Neuronal stem cell (in vitro differentiated cells): ENCODE data around the gene LTBP2.

Experiments used
- DNase-seq: peaks from one replicate; pipeline ENCODE4 v3.0.0-alpha.2; 2013; ENCODE audit warnings: low spot score
- H2AFZ ChIP-seq: one replicate; pipeline ENCODE4 v1.6.1; 2013; ENCODE audit warnings: mild to moderate bottlenecking, low read length, inconsistent platforms
- H2AK5ac ChIP-seq: 2 replicates; pipeline ENCODE4 v1.6.1; 2013; ENCODE audit warnings: low read depth, mild to moderate bottlenecking, inconsistent platforms, low read length, moderate library complexity, mixed read lengths
- H2BK120ac ChIP-seq: 2 replicates; pipeline ENCODE4 v1.6.1; 2013; ENCODE audit warnings: low read depth, mild to moderate bottlenecking, inconsistent platforms, low read length, moderate library complexity, mixed read lengths
- H2BK12ac ChIP-seq: one replicate; pipeline ENCODE4 v1.6.1; 2013; ENCODE audit warnings: low read length, inconsistent platforms
- H2BK15ac ChIP-seq: 2 replicates; pipeline ENCODE4 v1.6.1; 2013; ENCODE audit warnings: mild to moderate bottlenecking, low read length, inconsistent platforms, mixed read lengths
- H2BK5ac ChIP-seq: one replicate; pipeline ENCODE4 v1.6.1; 2013; ENCODE audit warnings: inconsistent platforms, mild to moderate bottlenecking, low read length, moderate library complexity
- H3K14ac ChIP-seq: one replicate; pipeline ENCODE4 v1.6.1; 2013; ENCODE audit warnings: low read length, inconsistent platforms
- H3K18ac ChIP-seq: 2 replicates; pipeline ENCODE4 v1.6.1; 2013; ENCODE audit warnings: low read length, inconsistent platforms
- H3K23ac ChIP-seq: 2 replicates; pipeline ENCODE4 v1.6.1; 2013; ENCODE audit warnings: low read depth, mild to moderate bottlenecking, mixed read lengths, low read length, inconsistent platforms; ENCODE audit not compliant: poor library complexity
- H3K27ac ChIP-seq: replicated peaks from 3 replicates; pipeline ENCODE4 v1.5.1; 2013; ENCODE audit warnings: low read length, inconsistent platforms
- H3K27me3 ChIP-seq, 3 experiments: 2 replicates each; pipeline ENCODE4 v1.6.1; 2013; ENCODE audit warnings: low read length in 3 of 3, mild to moderate bottlenecking in 2 of 3, inconsistent platforms in 1 of 3, low read depth in 1 of 3, mixed read lengths in 1 of 3, moderate library complexity in 1 of 3; ENCODE audit not compliant: control insufficient read depth in 3 of 3, insufficient read depth in 3 of 3
- H3K36me3 ChIP-seq, 2 donors: replicated peaks in 1 of 2; 2 replicates each; pipeline ENCODE4 v1.6.1; 2013; ENCODE audit warnings: low read length in 2 of 2; ENCODE audit not compliant: control insufficient read depth in 2 of 2, insufficient read depth in 2 of 2
- H3K4ac ChIP-seq: 2 replicates; pipeline ENCODE4 v1.6.1; 2013; ENCODE audit warnings: inconsistent platforms, mild to moderate bottlenecking, low read length, moderate library complexity
- H3K4me1 ChIP-seq, 2 donors: 1 replicate in 1 of 2; 2 replicates in 1 of 2; pipeline ENCODE4 v1.6.1; 2013; ENCODE audit warnings: low read length in 2 of 2, low read depth in 1 of 2; ENCODE audit not compliant: control insufficient read depth in 2 of 2, insufficient read depth in 1 of 2
- H3K4me2 ChIP-seq: one replicate; pipeline ENCODE4 v1.6.1; 2013; ENCODE audit warnings: mild to moderate bottlenecking, low read length, inconsistent platforms; ENCODE audit not compliant: insufficient read depth, poor library complexity, severe bottlenecking
- H3K4me3 ChIP-seq, 2 donors: 2 replicates each; pipeline ENCODE4 v1.5.1; 2013; ENCODE audit warnings: low read length in 2 of 2, mild to moderate bottlenecking in 2 of 2, inconsistent platforms in 1 of 2, moderate library complexity in 1 of 2
- H3K79me1 ChIP-seq: one replicate; pipeline ENCODE4 v1.6.1; 2013; ENCODE audit warnings: low read depth, mild to moderate bottlenecking, inconsistent platforms, low read length, moderate library complexity
- H3K9ac ChIP-seq: one replicate; pipeline ENCODE4 v1.6.1; 2013; ENCODE audit warnings: mild to moderate bottlenecking, low read depth, low read length, inconsistent platforms; ENCODE audit not compliant: poor library complexity
- H3K9me3 ChIP-seq, 2 donors: replicated peaks in 1 of 2; 2 replicates each; pipeline versions ENCODE3 to v1.6.1; 2013; ENCODE audit warnings: low read length in 2 of 2, mild to moderate bottlenecking in 2 of 2, inconsistent platforms in 1 of 2, low read depth in 1 of 2, mixed read lengths in 1 of 2, moderate library complexity in 1 of 2; ENCODE audit not compliant: control insufficient read depth in 2 of 2, insufficient read depth in 1 of 2
- H4K8ac ChIP-seq: one replicate; pipeline ENCODE4 v1.6.1; 2013; ENCODE audit warnings: low read depth, mild to moderate bottlenecking, inconsistent platforms, low read length, moderate library complexity
- H4K91ac ChIP-seq: one replicate; pipeline ENCODE4 v1.6.1; 2013; ENCODE audit warnings: low read length, low read depth, mild to moderate bottlenecking, inconsistent platforms; ENCODE audit not compliant: poor library complexity
- WGBS, 2 donors: extraction: QIAGEN DNeasy Blood & Tissue Kit; methylation state at CpG; one replicate each; pipeline ENCODE4 v1.1.7; 2013; ENCODE audit warnings: missing lambda C conversion rate in 2 of 2, mixed read lengths in 1 of 2; ENCODE audit not compliant: insufficient read length in 2 of 2, insufficient replicate concordance in 1 of 2; ENCODE audit errors: extremely low coverage in 2 of 2; 5-methylcytosine and 5-hydroxymethylcytosine counted together

The LTBP2 gene

GRCh38 chr14:74622257-74622656, 10.2 kb upstream of the LTBP2 start:
- Histone ChIP-seq H2AK5ac (no peak overlapping the region), H4K8ac (no peak overlapping the region), H3K27ac (no peak overlapping the region), H3K9ac (no peak overlapping the region), H3K36me3 (no peaks in the 10 kb centered on the region), H2BK15ac (peak overlapping the region; percentile 7), H2BK120ac (no peak overlapping the region), H3K79me1 (no peaks in the 10 kb centered on the region), H4K91ac (no peak overlapping the region), H3K27me3 (peaks cover 0 to 20% (median 0%) of the 10 kb centered on the region in 3 experiments), H3K9me3 (no peaks in the 10 kb centered on the region), H3K18ac (no peak overlapping the region), H2BK5ac (no peak overlapping the region), H3K4ac (no peak overlapping the region), H3K23ac (no peak overlapping the region), H3K4me3 (no peak overlapping the region), H2BK12ac (no peak overlapping the region), H2AFZ (no peak overlapping the region), H3K4me2 (no peak overlapping the region), H3K4me1 (peaks cover 5 to 14% of the 10 kb centered on the region in 2 donors), H3K14ac (no peak overlapping the region)
- WGBS, 2 donors = no CpG with 5 or more reads among the region's 5 CpGs
- DNase-seq = no peak

- Histone ChIP-seq H2AK5ac (no peak overlapping the region), H4K8ac (no peak overlapping the region), H2AFZ (peak overlapping the region; percentile 62), H4K91ac (no peak overlapping the region), H3K4ac (no peak overlapping the region), H3K27me3 (peaks cover 0 to 23% (median 0%) of the 10 kb centered on the region in 3 experiments), H3K4me2 (no peak overlapping the region), H2BK15ac (no peak overlapping the region), H2BK5ac (no peak overlapping the region), H2BK12ac (no peak overlapping the region), H2BK120ac (no peak overlapping the region), H3K27ac (no peak overlapping the region), H3K9me3 (no peaks in the 10 kb centered on the region), H3K9ac (no peak overlapping the region), H3K18ac (no peak overlapping the region), H3K4me1 (peaks cover 6 to 14% of the 10 kb centered on the region in 2 donors), H3K79me1 (no peaks in the 10 kb centered on the region), H3K14ac (no peak overlapping the region), H3K36me3 (no peaks in the 10 kb centered on the region), H3K23ac (no peak overlapping the region), H3K4me3 (no peak overlapping the region)
- DNase-seq = no peak
- WGBS, 2 donors = no CpG with 5 or more reads among the region's 6 CpGs
These were observed 9.5 kb upstream of the LTBP2 start for GRCh38 chr14:74621556-74621955.

- no peaks in the 10 kb centered on the region for H3K36me3 ChIP-seq
- H2BK5ac ChIP-seq = no peak overlapping the region
- no peak overlapping the region for H4K91ac ChIP-seq
- no peak overlapping the region for H3K4me3 ChIP-seq
- no peak overlapping the region for H2AK5ac ChIP-seq
- no peak overlapping the region for H3K27ac ChIP-seq
- H3K79me1 ChIP-seq = no peaks in the 10 kb centered on the region
- no peak overlapping the region for H3K9ac ChIP-seq
- peaks cover 10 to 14% of the 10 kb centered on the region in 2 donors for H3K4me1 ChIP-seq
- no peak overlapping the region for H2BK15ac ChIP-seq
- no peaks in the 10 kb centered on the region for H3K9me3 ChIP-seq
- H3K4me2 ChIP-seq = no peak overlapping the region
- no CpG with 5 or more reads among the region's 3 CpGs for WGBS, 2 donors
- no peak overlapping the region for H3K18ac ChIP-seq
- H4K8ac ChIP-seq = no peak overlapping the region
- no peak overlapping the region for H2BK12ac ChIP-seq
- H3K27me3 ChIP-seq = peaks cover 0 to 27% (median 0%) of the 10 kb centered on the region in 3 experiments
- H3K23ac ChIP-seq = no peak overlapping the region
- no peak overlapping the region for H2AFZ ChIP-seq
- H3K14ac ChIP-seq = no peak overlapping the region
- no peak overlapping the region for H3K4ac ChIP-seq
- H2BK120ac ChIP-seq = no peak overlapping the region
- DNase-seq = no peak
These were observed 8.9 kb upstream of the LTBP2 start for GRCh38 chr14:74620923-74621322.

- H3K14ac ChIP-seq = no peak overlapping the region
- no peak for DNase-seq
- no peak overlapping the region for H2BK12ac ChIP-seq
- no peak overlapping the region for H3K27ac ChIP-seq
- H3K4me2 ChIP-seq = no peak overlapping the region
- no peak overlapping the region for H2BK15ac ChIP-seq
- H3K4ac ChIP-seq = no peak overlapping the region
- H3K79me1 ChIP-seq = no peaks in the 10 kb centered on the region
- no peak overlapping the region for H2AFZ ChIP-seq
- H2BK5ac ChIP-seq = no peak overlapping the region
- H4K91ac ChIP-seq = no peak overlapping the region
- no peak overlapping the region for H2BK120ac ChIP-seq
- H3K9ac ChIP-seq = no peak overlapping the region
- no peaks in the 10 kb centered on the region for H3K9me3 ChIP-seq
- peaks cover 0 to 29% (median 0%) of the 10 kb centered on the region in 3 experiments for H3K27me3 ChIP-seq
- no peak overlapping the region for H2AK5ac ChIP-seq
- H3K4me3 ChIP-seq = no peak overlapping the region
- WGBS, 2 donors = no CpG with 5 or more reads among the region's 2 CpGs
- no peaks in the 10 kb centered on the region for H3K36me3 ChIP-seq
- no peak overlapping the region for H4K8ac ChIP-seq
- H3K23ac ChIP-seq = no peak overlapping the region
- no peak overlapping the region for H3K18ac ChIP-seq
- H3K4me1 ChIP-seq = peaks cover 10 to 14% of the 10 kb centered on the region in 2 donors
These were observed 8.5 kb upstream of the LTBP2 start for GRCh38 chr14:74620497-74620921.
